Ishikawa (cell line): ENCODE data around the gene POLR3K.

Experiments
- CEBPB ChIP-seq: IDR thresholded peaks from 2 replicates; pipeline ENCODE4 v1.6.1; 2012
- CREB1 ChIP-seq: IDR thresholded peaks from 2 replicates; pipeline ENCODE4 v1.6.1; 2012; ENCODE audit warnings: low read depth
- EGR1 ChIP-seq: IDR thresholded peaks from 2 replicates; pipeline ENCODE4 v1.6.1; 2012
- EP300 ChIP-seq: IDR thresholded peaks from 2 replicates; pipeline ENCODE4 v1.6.1; 2012; ENCODE audit warnings: borderline replicate concordance
- FOXM1 ChIP-seq: IDR thresholded peaks from 2 replicates; pipeline ENCODE4 v1.6.1; 2012; ENCODE audit warnings: low read depth, borderline replicate concordance
- MAX ChIP-seq: IDR thresholded peaks from 2 replicates; pipeline ENCODE4 v1.6.1; 2012
- NFIC ChIP-seq: IDR thresholded peaks from 2 replicates; pipeline ENCODE4 v1.6.1; 2012
- RAD21 ChIP-seq: IDR thresholded peaks from 2 replicates; pipeline ENCODE4 v1.6.1; 2012; ENCODE audit warnings: low read depth
- TAF1 ChIP-seq: IDR thresholded peaks from 2 replicates; pipeline ENCODE4 v1.6.1; 2012; ENCODE audit warnings: low read depth, mild to moderate bottlenecking
- TCF12 ChIP-seq: IDR thresholded peaks from 2 replicates; pipeline ENCODE4 v1.6.1; 2012; ENCODE audit warnings: low read depth
- TEAD4 ChIP-seq: IDR thresholded peaks from 2 replicates; pipeline ENCODE4 v1.6.1; 2012
- YY1 ChIP-seq: IDR thresholded peaks from 2 replicates; pipeline ENCODE4 v1.6.1; 2012; ENCODE audit warnings: low read depth
- ZBTB7A ChIP-seq: IDR thresholded peaks from 2 replicates; pipeline ENCODE4 v1.6.1; 2012; ENCODE audit warnings: low read depth
- TF ChIP-seq, protein P1 (sequence below): IDR thresholded peaks from 2 replicates; pipeline ENCODE4 v1.6.1; 2012; ENCODE audit warnings: low read depth, mild to moderate bottlenecking
- TF ChIP-seq, protein P2 (sequence below): IDR thresholded peaks from 2 replicates; pipeline ENCODE4 v1.6.1; 2012

The POLR3K gene

DNA sequence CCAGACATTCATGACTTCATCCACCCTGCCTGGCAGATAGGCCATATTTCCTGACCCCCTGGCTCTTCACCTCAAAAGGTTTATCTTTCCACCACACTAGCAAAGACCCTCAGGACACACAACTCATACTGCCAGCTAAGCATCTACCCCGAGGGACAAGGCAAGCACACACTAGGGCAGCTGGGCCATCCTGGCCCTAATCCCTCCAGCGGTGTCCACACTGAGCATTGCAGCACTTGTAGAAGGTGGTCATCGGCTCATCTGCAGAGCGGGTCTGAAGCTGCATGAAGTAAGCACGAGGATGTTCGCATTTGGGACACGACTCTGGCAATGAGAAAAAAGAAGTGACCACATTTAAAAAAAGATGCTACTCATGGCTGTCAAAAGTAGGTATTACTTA is 6.2 kb downstream of the POLR3K start:
- no peak for TF ChIP-seq CREB1
- no peak for TF ChIP-seq EP300
- TF ChIP-seq, protein P1, sequence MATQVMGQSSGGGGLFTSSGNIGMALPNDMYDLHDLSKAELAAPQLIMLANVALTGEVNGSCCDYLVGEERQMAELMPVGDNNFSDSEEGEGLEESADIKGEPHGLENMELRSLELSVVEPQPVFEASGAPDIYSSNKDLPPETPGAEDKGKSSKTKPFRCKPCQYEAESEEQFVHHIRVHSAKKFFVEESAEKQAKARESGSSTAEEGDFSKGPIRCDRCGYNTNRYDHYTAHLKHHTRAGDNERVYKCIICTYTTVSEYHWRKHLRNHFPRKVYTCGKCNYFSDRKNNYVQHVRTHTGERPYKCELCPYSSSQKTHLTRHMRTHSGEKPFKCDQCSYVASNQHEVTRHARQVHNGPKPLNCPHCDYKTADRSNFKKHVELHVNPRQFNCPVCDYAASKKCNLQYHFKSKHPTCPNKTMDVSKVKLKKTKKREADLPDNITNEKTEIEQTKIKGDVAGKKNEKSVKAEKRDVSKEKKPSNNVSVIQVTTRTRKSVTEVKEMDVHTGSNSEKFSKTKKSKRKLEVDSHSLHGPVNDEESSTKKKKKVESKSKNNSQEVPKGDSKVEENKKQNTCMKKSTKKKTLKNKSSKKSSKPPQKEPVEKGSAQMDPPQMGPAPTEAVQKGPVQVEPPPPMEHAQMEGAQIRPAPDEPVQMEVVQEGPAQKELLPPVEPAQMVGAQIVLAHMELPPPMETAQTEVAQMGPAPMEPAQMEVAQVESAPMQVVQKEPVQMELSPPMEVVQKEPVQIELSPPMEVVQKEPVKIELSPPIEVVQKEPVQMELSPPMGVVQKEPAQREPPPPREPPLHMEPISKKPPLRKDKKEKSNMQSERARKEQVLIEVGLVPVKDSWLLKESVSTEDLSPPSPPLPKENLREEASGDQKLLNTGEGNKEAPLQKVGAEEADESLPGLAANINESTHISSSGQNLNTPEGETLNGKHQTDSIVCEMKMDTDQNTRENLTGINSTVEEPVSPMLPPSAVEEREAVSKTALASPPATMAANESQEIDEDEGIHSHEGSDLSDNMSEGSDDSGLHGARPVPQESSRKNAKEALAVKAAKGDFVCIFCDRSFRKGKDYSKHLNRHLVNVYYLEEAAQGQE = no peak
- no peak for TF ChIP-seq NFIC
- TF ChIP-seq YY1 = no peak
- TF ChIP-seq FOXM1 = no peak
- no peak for TF ChIP-seq TCF12
- no peak for TF ChIP-seq TAF1
- no peak for TF ChIP-seq RAD21
- no peak for TF ChIP-seq EGR1
- TF ChIP-seq CEBPB = no peak
- no peak for TF ChIP-seq MAX
- no peak for TF ChIP-seq ZBTB7A
- no peak for TF ChIP-seq TEAD4
- TF ChIP-seq, protein P2, sequence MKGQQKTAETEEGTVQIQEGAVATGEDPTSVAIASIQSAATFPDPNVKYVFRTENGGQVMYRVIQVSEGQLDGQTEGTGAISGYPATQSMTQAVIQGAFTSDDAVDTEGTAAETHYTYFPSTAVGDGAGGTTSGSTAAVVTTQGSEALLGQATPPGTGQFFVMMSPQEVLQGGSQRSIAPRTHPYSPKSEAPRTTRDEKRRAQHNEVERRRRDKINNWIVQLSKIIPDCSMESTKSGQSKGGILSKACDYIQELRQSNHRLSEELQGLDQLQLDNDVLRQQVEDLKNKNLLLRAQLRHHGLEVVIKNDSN = no peak

DNA sequence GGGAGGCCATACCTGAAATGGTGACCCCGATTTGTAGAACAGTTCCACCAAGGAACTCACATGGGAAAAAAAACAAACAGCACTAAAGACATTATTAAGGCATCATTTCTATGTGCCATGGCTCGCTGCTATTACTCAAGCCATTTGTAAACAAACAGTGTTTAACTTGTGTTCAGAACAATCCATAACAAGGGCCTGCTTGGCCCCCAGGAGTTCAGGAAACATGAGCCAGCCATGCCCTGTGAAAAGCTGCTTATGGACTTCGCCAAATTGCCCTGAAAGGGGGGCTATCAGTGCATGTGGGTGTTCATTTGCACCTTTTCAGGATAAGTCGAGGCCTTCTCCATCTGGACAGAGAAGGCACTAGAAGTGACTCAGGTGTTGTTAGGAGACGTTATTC is 8.0 kb downstream of the POLR3K start:
- no peak for TF ChIP-seq FOXM1
- TF ChIP-seq TCF12 = no peak
- no peak for TF ChIP-seq MAX
- TF ChIP-seq, protein P1 = no peak
- TF ChIP-seq, protein P2 = no peak
- TF ChIP-seq RAD21 = no peak
- no peak for TF ChIP-seq TAF1
- TF ChIP-seq TEAD4 = no peak
- no peak for TF ChIP-seq EP300
- TF ChIP-seq CREB1 = no peak
- no peak for TF ChIP-seq NFIC
- TF ChIP-seq CEBPB = no peak
- no peak for TF ChIP-seq EGR1
- TF ChIP-seq YY1 = no peak
- no peak for TF ChIP-seq ZBTB7A

GRCh38 chr16:44655-45054 is 8.8 kb downstream of the POLR3K start:
- no peak for TF ChIP-seq FOXM1
- TF ChIP-seq EGR1 = no peak

- TF ChIP-seq ZBTB7A (no peak), CEBPB (no peak), RAD21 (no peak), NFIC (no peak), CREB1 (no peak), MAX (no peak), TAF1 (no peak), EP300 (no peak)
- TF ChIP-seq, protein P1 = no peak
- TF ChIP-seq, protein P2 = no peak
These were observed 10.1 kb downstream of the POLR3K start for GRCh38 chr16:43294-43693.
